Tibial artery (tissue), 4 donors: ENCODE results near the gene CCSER1.
"Not testable (repeated sequence)": the region's sequence is repeated elsewhere in the genome, so short reads cannot be mapped to it uniquely, and the experiment has no call there.

Source experiments
- DNase-seq, 2 donors: peaks; one replicate each; pipeline ENCODE4 v3.0.0-alpha.2; 2019
- H3K27ac ChIP-seq, 2 donors: fragments of 200-600 bp; sonication (generic) in 1 of 2; 1 replicate in 1 of 2; 2 replicates in 1 of 2; pipeline ENCODE4 v1.5.1; 2018 to 2019; ENCODE audit warnings: mild to moderate bottlenecking in 1 of 2
- H3K27me3 ChIP-seq, 2 donors: fragments of 200-600 bp; sonication (generic) in 1 of 2; one replicate each; pipeline versions ENCODE4 v1.5.1 to v1.6.0; 2016 to 2019
- H3K36me3 ChIP-seq, 3 donors: fragments of 200-600 bp; sonication (generic) in 2 of 3; one replicate each; pipeline ENCODE4 v1.5.1; 2016 to 2019; ENCODE audit warnings: mild to moderate bottlenecking in 2 of 3
- H3K4me1 ChIP-seq, 4 donors: fragments of 200-600 bp; sonication (generic) in 2 of 4; 1 replicate in 3 of 4; 2 replicates in 1 of 4; pipeline ENCODE4 v1.5.1; 2016 to 2019
- H3K4me3 ChIP-seq, 2 donors: fragments of 200-600 bp; sonication (generic) in 1 of 2; 1 replicate in 1 of 2; 2 replicates in 1 of 2; pipeline ENCODE4 v1.5.1; 2018 to 2019; ENCODE audit warnings: mild to moderate bottlenecking in 2 of 2
- H3K9me3 ChIP-seq, 3 donors: fragments of 200-600 bp; sonication (generic) in 1 of 3; one replicate each; pipeline ENCODE4 v1.5.1; 2016 to 2019
- CTCF ChIP-seq, 2 experiments: fragments of 200-600 bp in 1 of 2; fragments of 450-650 bp in 1 of 2; IDR thresholded peaks; one replicate each; pipeline ENCODE4 v1.5.1; 2017 to 2019; ENCODE audit warnings: antibody characterized with exemption in 2 of 2, mild to moderate bottlenecking in 1 of 2, moderate library complexity in 1 of 2
- intact Hi-C: fragments of 100-400 bp; cut with DNase I; formaldehyde crosslinking; loops from one replicate; pipeline ENCODE4 v1.15.0; 2023; ENCODE audit warnings: low total_unique reads

The CCSER1 gene

GRCh38 chr4:90888571-90888970 is 761.4 kb downstream of the CCSER1 start:
- Histone ChIP-seq H3K9me3 (no peaks in the 10 kb centered on the region), H3K27ac (no peak overlapping the region), H3K36me3 (no peaks in the 10 kb centered on the region), H3K4me3 (no peak overlapping the region), H3K4me1 (no peaks in the 10 kb centered on the region), H3K27me3 (no peaks in the 10 kb centered on the region)
- DNase-seq = no peak
- TF ChIP-seq CTCF (IDR thresholded peaks at IDR 0.05) = no peak
- intact Hi-C loops = no loop called here

- H3K27ac ChIP-seq = no peak overlapping the region
- no peaks in the 10 kb centered on the region for H3K4me1 ChIP-seq
- intact Hi-C loops = no loop called here
- H3K9me3 ChIP-seq = no peaks in the 10 kb centered on the region
- H3K27me3 ChIP-seq = no peaks in the 10 kb centered on the region
- no peak overlapping the region for H3K4me3 ChIP-seq
- no peak for DNase-seq
- H3K36me3 ChIP-seq = no peaks in the 10 kb centered on the region
- TF ChIP-seq CTCF (IDR thresholded peaks at IDR 0.05) = no peak
These were observed 762.0 kb downstream of the CCSER1 start for GRCh38 chr4:90889171-90889570.

GRCh38 chr4:90903413-90903812 is 776.2 kb downstream of the CCSER1 start:
- intact Hi-C loops, H3K4me3 ChIP-seq, H3K27me3 ChIP-seq, H3K4me1 ChIP-seq, H3K27ac ChIP-seq, H3K36me3 ChIP-seq, DNase-seq, H3K9me3 ChIP-seq: not testable (repeated sequence)

- intact Hi-C loops = no loop called here
- H3K27me3 ChIP-seq = no peaks in the 10 kb centered on the region
- no peak for DNase-seq
- no peak overlapping the region for H3K27ac ChIP-seq
- H3K9me3 ChIP-seq = peaks cover 0 to 9% (median 0%) of the 10 kb centered on the region in 3 donors
- TF ChIP-seq CTCF (IDR thresholded peaks at IDR 0.05) = no peak
- no peaks in the 10 kb centered on the region for H3K4me1 ChIP-seq
- H3K36me3 ChIP-seq = no peaks in the 10 kb centered on the region
- H3K4me3 ChIP-seq = no peak overlapping the region
These were observed 776.8 kb downstream of the CCSER1 start for GRCh38 chr4:90904021-90904420.

- Histone ChIP-seq H3K9me3 (peaks cover 0 to 9% (median 0%) of the 10 kb centered on the region in 3 donors), H3K4me3 (no peak overlapping the region), H3K27me3 (no peaks in the 10 kb centered on the region), H3K36me3 (no peaks in the 10 kb centered on the region), H3K27ac (no peak overlapping the region), H3K4me1 (no peaks in the 10 kb centered on the region)
- intact Hi-C loops = no loop called here
- DNase-seq = no peak
- TF ChIP-seq CTCF (IDR thresholded peaks at IDR 0.05) = no peak
These were observed 779.0 kb downstream of the CCSER1 start for GRCh38 chr4:90906239-90906638.

DNA sequence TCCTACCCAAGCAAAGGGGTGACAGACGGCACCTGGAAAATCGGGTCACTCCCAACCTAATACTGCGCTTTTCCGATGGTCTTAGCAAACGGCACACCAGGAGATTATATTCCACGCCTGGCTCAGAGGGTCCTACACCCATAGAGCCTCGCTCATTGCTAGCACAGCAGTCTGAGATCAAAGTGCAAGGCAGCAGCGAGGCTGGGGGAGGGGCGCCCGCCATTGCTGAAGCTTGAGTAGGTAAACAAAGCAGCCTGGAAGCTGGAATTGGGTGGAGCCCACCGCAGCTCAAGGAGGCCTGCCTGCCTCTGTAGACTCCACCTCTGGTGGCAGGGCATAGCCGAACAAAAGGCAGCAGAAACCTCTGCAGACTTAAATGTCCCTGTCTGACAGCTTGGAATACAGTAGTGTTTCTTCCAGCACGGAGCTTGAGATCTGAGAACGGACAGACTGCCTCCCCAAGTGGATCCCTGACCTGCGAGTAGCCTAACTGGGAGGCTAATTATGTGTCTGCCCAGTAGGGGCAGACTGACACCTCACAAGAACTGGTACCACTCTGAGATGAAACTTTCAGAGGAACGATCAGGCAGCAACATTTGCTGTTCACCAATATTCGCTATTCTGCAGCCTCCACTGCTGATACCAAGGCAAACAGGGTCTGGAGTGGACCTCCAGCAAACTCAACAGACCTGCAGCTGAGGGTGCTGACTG is 784.7 kb downstream of the CCSER1 start:
- H3K27me3 ChIP-seq, H3K4me3 ChIP-seq, H3K4me1 ChIP-seq, H3K36me3 ChIP-seq, DNase-seq, H3K27ac ChIP-seq, intact Hi-C loops, H3K9me3 ChIP-seq: not testable (repeated sequence)

- H3K27ac ChIP-seq = no peak overlapping the region
- intact Hi-C loops = no loop called here
- no peak for TF ChIP-seq CTCF (IDR thresholded peaks at IDR 0.05)
- H3K9me3 ChIP-seq = no peaks in the 10 kb centered on the region
- no peak for DNase-seq
- H3K4me1 ChIP-seq = no peaks in the 10 kb centered on the region
- H3K36me3 ChIP-seq = no peaks in the 10 kb centered on the region
- H3K27me3 ChIP-seq = no peaks in the 10 kb centered on the region
- no peak overlapping the region for H3K4me3 ChIP-seq
These were observed 795.0 kb downstream of the CCSER1 start for GRCh38 chr4:90922174-90922573.
